Hepatocyte (in vitro differentiated cells): ENCODE results near the gene OGDH. TPM values are rescaled to one million over a fixed set of nuclear protein-coding genes. Genes with fewer than 3 reads are reported as not detected.

Experiments
- DNase-seq: peaks from one replicate; pipeline ENCODE4 v3.0.0-alpha.2; 2016; ENCODE audit warnings: low spot score
- H2AFZ ChIP-seq: fragments of 200-600 bp; sonication (generic); 2 replicates; pipeline ENCODE4 v1.6.0; 2016; ENCODE audit warnings: antibody characterized with exemption, mild to moderate bottlenecking
- H3K27ac ChIP-seq: fragments of 200-600 bp; sonication (generic); 2 replicates; pipeline ENCODE4 v1.5.1; 2016; ENCODE audit warnings: mild to moderate bottlenecking
- H3K27me3 ChIP-seq: fragments of 200-600 bp; sonication (generic); 2 replicates; pipeline ENCODE4 v1.6.1; 2016
- H3K36me3 ChIP-seq: fragments of 200-600 bp; sonication (generic); replicated peaks from 2 replicates; pipeline ENCODE4 v1.5.1; 2016; ENCODE audit warnings: low read depth; ENCODE audit not compliant: insufficient read depth
- H3K4me1 ChIP-seq: fragments of 200-600 bp; sonication (generic); 2 replicates; pipeline ENCODE4 v1.5.1; 2016; ENCODE audit warnings: mild to moderate bottlenecking, moderate library complexity; ENCODE audit not compliant: insufficient read depth
- H3K4me2 ChIP-seq: fragments of 200-600 bp; sonication (generic); 2 replicates; pipeline ENCODE4 v1.6.0; 2016
- H3K4me3 ChIP-seq: fragments of 200-600 bp; sonication (generic); 2 replicates; pipeline ENCODE4 v1.5.1; 2016; ENCODE audit warnings: mild to moderate bottlenecking
- H3K79me2 ChIP-seq: fragments of 200-600 bp; sonication (generic); 2 replicates; pipeline ENCODE4 v1.6.0; 2017; ENCODE audit warnings: mild to moderate bottlenecking
- H3K9me2 ChIP-seq: fragments of 200-600 bp; sonication (generic); replicated peaks from 2 replicates; pipeline ENCODE4 v1.6.0; 2017; ENCODE audit warnings: mild to moderate bottlenecking; ENCODE audit not compliant: insufficient read depth
- H3K9me3 ChIP-seq: fragments of 200-600 bp; sonication (generic); 2 replicates; pipeline ENCODE4 v1.5.1; 2016; ENCODE audit warnings: low read depth, mild to moderate bottlenecking
- H4K20me1 ChIP-seq: fragments of 200-600 bp; sonication (generic); 2 replicates; pipeline ENCODE4 v1.6.0; 2016; ENCODE audit warnings: mild to moderate bottlenecking; ENCODE audit not compliant: insufficient read depth, poor library complexity, severe bottlenecking
- CTCF ChIP-seq: fragments of 200-600 bp; sonication (generic); IDR thresholded peaks from 2 replicates; pipeline ENCODE4 v1.5.1; 2016; ENCODE audit warnings: antibody characterized with exemption, mild to moderate bottlenecking; ENCODE audit not compliant: poor library complexity
- EZH2 ChIP-seq: fragments of 200-600 bp; sonication (generic); IDR thresholded peaks from 2 replicates; pipeline ENCODE4 v1.6.1; 2016; ENCODE audit warnings: antibody characterized with exemption, mild to moderate bottlenecking, borderline replicate concordance
- EZH2phosphoT487 ChIP-seq: fragments of 200-600 bp; sonication (generic); IDR thresholded peaks from one replicate; pipeline ENCODE4 v1.6.1; 2018; ENCODE audit warnings: antibody characterized with exemption, mild to moderate bottlenecking, low read depth, moderate library complexity; ENCODE audit not compliant: unreplicated experiment, severe bottlenecking
- WGBS: methylation state at CpG from one replicate; pipeline ENCODE4 v1.1.6; 2016; ENCODE audit warnings: low lambda C conversion rate; ENCODE audit errors: missing lambda C conversion rate; 5-methylcytosine and 5-hydroxymethylcytosine counted together
- polyA plus RNA-seq: library from polyadenylated mRNA; unstranded; fragments of >200 nt; fragmentation: Nextera tagmentation; extraction: Ambion mirVana; gene quantifications from 2 replicates; pipeline ENCODE4 v1.2.1, GENCODE V29; 2016
- total RNA-seq: library from RNA; depleted of rRNA; stranded (reverse); fragments of >200 nt; gene quantifications from 2 replicates; pipeline ENCODE4 v1.2.3, GENCODE V29; 2014

OGDH gene
- total and polyA plus RNA-seq, 2 experiments from 2014 or later = 40.8 to 65.3 TPM

- 94% methylated on average over 20 of the region's 21 CpGs for WGBS
- Histone ChIP-seq H3K79me2 (no peaks in the 10 kb centered on the region), H4K20me1 (no peaks in the 10 kb centered on the region), H3K27me3 (no peaks in the 10 kb centered on the region), H3K4me2 (no peak overlapping the region), H3K9me2 (no peaks in the 10 kb centered on the region), H2AFZ (no peak overlapping the region), H3K9me3 (no peaks in the 10 kb centered on the region), H3K4me1 (peaks cover 10% of the 10 kb centered on the region), H3K36me3 (no peaks in the 10 kb centered on the region), H3K27ac (no peak overlapping the region), H3K4me3 (no peak overlapping the region)
- TF ChIP-seq CTCF (no peak), EZH2phosphoT487 (no peak), EZH2 (no peak)
- DNase-seq = no peak
These were observed 101.3 kb downstream of the OGDH start for GRCh38 chr7:44707558-44708230.

- Histone ChIP-seq H3K9me3 (no peaks in the 10 kb centered on the region), H3K36me3 (no peaks in the 10 kb centered on the region), H3K4me2 (no peak overlapping the region), H3K4me3 (no peak overlapping the region), H3K4me1 (peaks cover 10% of the 10 kb centered on the region), H4K20me1 (no peaks in the 10 kb centered on the region), H3K27me3 (no peaks in the 10 kb centered on the region), H2AFZ (no peak overlapping the region), H3K79me2 (no peaks in the 10 kb centered on the region), H3K27ac (no peak overlapping the region), H3K9me2 (no peaks in the 10 kb centered on the region)
- 92% methylated on average over 19 of the region's 19 CpGs for WGBS
- DNase-seq = no peak
- TF ChIP-seq CTCF (no peak), EZH2phosphoT487 (no peak), EZH2 (no peak)
These were observed 102.8 kb downstream of the OGDH start for GRCh38 chr7:44709011-44709915.

- Histone ChIP-seq H3K79me2 (no peaks in the 10 kb centered on the region), H3K4me1 (peaks cover 10% of the 10 kb centered on the region), H4K20me1 (no peaks in the 10 kb centered on the region), H2AFZ (no peak overlapping the region), H3K27ac (no peak overlapping the region), H3K9me2 (no peaks in the 10 kb centered on the region), H3K27me3 (no peaks in the 10 kb centered on the region), H3K4me3 (no peak overlapping the region), H3K9me3 (no peaks in the 10 kb centered on the region), H3K4me2 (no peak overlapping the region), H3K36me3 (no peaks in the 10 kb centered on the region)
- 89% methylated on average over 10 of the region's 10 CpGs for WGBS
- no peak for TF ChIP-seq EZH2phosphoT487
- TF ChIP-seq EZH2 = no peak
- no peak for TF ChIP-seq CTCF
- DNase-seq = no peak
These were observed 103.6 kb downstream of the OGDH start for GRCh38 chr7:44709945-44710596.
